GM12874 (cell line): ENCODE data around the gene CCDC183.

Experiments used
- TF ChIP-seq, protein P1 (sequence below): IDR thresholded peaks from 2 replicates; pipeline ENCODE4 v1.5.1; 2011; ENCODE audit warnings: low read depth, mild to moderate bottlenecking, control low read depth, low read length, moderate library complexity; ENCODE audit not compliant: insufficient read depth

Gene CCDC183

DNA sequence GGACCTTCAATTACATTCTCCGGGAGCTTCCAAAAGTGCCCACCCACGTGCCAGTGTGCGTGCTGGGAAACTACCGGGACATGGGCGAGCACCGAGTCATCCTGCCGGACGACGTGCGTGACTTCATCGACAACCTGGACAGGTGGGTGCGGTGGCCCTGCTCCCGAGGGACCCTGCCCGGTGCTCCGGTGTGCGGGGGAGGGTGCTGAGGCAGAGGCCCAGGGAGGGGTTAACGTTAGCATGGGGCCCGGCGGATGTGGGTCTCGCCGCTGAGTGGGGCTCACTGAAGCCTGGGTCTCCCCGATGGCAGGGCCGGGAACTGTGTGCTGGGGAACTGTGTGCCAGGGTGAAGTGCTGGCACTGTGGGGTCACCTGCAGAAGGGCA, 35.6 kb downstream of the CCDC183 start:
- TF ChIP-seq, protein P1, sequence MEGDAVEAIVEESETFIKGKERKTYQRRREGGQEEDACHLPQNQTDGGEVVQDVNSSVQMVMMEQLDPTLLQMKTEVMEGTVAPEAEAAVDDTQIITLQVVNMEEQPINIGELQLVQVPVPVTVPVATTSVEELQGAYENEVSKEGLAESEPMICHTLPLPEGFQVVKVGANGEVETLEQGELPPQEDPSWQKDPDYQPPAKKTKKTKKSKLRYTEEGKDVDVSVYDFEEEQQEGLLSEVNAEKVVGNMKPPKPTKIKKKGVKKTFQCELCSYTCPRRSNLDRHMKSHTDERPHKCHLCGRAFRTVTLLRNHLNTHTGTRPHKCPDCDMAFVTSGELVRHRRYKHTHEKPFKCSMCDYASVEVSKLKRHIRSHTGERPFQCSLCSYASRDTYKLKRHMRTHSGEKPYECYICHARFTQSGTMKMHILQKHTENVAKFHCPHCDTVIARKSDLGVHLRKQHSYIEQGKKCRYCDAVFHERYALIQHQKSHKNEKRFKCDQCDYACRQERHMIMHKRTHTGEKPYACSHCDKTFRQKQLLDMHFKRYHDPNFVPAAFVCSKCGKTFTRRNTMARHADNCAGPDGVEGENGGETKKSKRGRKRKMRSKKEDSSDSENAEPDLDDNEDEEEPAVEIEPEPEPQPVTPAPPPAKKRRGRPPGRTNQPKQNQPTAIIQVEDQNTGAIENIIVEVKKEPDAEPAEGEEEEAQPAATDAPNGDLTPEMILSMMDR: no peak

DNA sequence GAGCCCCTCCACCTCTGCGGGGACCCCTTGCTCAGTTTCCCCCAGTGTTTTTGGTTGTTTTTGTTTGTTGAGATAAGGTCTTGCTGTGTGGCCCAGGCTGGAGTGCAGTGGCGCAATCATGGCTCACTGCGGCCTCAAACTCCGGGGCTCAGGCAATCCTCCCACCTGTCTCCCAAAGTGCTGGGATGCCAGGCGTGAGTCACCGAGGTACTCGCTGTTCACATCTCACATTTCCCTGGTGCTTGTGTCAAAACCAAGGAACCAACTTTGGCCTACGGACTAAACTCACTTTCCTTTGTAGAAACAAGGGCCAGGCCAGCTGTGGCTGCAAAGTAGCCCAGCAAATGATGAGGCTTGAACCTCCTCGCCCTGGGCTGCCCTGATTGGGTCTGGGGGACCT, 36.4 kb downstream of the CCDC183 start:
- TF ChIP-seq, protein P1: no peak

DNA sequence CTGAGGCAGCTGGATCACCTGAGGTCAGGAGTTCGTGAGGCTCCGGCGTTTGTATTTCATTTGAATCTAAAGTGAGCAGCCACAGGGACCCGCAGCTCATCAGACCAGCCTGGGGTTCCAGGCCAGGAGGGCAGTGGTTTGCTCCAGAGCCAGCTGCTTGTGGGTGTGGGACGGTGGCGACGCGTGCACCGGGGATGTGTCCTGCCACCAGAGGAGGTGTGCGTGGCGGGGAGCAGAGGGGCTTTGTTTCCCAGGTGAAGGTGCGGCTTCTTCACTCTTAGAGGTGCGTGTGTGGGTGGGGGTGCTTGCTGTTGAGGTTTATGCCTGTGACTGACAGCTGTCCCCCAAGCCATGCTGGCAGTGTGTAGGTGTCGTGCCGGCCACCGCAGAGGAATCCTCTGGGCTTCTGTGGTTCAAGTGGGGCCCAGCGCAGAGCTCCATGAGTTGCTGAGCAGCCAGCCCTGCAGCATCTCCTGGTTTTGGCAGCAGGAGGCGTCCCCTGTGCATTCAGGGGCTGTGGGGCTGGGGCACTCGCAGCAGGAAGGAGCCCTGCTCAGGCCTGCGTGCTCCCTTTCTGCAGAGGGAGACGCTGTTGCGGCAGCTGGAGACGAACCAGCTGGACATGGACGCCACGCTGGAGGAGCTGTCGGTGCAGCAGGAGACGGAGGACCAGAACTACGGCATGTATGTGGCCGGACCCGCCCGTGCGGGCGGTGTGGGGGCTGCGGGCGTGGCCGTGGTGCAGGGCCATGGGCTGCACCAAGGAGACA, 39.2 kb downstream of the CCDC183 start:
- TF ChIP-seq, protein P1: no peak

DNA sequence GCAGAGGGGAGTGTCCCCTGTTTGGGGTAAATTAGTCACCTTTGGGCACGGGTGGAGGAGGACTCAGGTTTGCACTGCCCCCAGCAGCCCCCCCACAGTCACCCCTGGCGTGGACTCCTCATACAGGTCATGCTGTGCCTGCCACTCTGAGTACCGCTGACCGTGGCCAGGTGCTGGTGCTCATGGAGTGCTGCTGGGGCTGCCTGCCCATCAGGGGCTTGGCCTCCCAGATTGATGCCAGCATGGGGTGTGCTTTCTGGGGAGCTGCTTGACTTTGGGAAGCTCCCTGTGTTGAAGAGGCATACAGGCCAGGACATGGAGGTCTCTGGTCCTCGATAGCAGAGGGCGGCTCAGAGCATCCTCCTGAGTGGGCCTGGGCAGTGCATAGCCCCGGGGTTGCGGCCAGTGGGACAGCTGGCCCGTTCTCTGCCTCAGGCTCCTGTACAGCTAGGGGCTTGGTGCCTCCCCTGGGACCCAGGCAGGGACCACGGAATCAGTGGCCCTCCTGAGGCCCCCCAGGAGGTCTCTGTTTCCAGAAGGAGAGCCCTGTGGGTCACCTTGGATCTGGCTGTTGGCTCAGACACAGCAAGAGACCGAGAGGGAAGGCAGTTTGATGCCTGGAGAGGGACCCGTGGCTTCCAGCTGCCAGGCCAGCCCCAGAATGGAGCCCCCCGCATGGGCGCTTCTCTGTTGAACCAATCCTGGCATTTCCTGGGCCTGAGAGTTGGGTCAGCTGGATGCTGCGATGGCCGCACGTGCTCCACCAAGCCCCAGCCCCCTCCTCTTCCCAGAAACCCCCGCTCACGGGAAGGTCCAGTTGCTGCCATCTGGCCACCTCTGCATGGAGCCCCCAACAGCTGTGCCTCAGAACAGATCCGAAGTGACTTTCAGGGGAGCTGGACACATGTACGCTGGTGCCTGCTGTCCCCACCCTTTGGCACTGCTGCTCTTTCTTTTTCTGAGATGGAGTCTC, 40.1 kb downstream of the CCDC183 start:
- TF ChIP-seq, protein P1: no peak

DNA sequence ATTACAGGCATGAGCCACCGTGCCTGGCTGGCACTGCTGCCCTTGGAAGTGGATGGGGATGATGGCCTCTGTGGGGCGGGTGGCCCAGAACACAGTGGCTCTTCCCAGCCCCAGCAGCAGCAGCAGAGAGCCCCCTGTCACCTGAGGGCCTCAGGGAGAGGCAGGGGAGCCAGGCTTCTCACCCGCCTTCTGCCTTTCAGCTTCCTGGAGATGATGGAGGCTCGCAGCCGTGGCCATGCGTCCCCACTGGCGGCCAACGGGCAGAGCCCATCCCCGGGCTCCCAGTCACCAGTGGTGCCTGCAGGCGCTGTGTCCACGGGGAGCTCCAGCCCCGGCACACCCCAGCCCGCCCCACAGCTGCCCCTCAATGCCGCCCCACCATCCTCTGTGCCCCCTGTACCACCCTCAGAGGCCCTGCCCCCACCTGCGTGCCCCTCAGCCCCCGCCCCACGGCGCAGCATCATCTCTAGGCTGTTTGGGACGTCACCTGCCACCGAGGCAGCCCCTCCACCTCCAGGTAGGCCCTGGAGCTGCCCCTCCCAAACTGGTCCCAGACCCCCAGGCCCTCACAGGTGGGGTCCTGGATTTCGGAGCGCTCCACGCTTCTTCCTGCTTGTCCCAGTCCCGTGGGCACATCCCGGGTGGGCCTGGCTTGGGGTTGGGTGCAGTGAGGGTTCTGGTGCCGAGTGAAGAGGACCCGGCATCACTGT, 41.2 kb downstream of the CCDC183 start:
- TF ChIP-seq, protein P1: no peak

DNA sequence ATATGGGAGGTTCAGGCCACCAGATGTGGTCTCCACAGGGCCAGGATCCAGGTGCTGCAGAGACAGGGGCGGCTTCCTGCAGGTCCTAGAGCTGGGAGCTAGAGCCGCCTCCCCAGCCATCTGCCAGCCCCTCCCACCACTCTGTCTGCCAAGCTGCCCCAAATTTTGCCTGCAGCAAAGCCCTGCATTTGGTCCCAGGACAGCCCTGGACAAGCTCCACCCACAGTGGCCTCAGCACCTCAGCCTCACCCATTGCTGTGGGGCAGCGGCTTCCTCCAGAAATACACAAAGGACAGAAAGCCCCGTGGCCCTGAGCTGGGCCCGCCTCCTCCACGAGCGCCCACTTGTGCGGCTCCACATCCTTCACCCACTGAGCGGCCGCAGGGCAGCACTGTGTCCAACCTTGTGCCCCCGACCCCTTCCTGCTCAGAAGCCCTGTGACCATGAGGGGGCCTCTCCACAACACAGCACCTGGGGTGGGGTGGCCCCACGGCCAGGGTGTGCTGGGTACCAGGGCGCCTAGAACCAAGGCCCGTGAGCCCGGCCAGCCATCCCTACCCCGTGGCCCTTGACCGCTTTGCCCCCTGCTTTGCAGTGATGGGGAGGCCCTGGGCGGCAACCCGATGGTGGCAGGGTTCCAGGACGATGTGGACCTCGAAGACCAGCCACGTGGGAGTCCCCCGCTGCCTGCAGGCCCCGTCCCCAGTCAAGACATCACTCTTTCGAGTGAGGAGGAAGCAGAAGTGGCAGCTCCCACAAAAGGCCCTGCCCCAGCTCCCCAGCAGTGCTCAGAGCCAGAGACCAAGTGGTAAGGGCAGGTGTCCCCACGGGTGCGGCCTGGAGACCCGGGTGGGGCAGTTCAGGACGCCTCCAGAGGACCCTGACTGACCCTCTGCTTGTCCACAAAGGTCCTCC, 42.4 kb downstream of the CCDC183 start:
- TF ChIP-seq, protein P1: no peak
